DMS153 (cell line): ENCODE measurements around the gene PPP1R12B.
"Not testable (repeated sequence)": the region's sequence is repeated elsewhere in the genome, so short reads cannot be mapped to it uniquely, and the experiment has no call there.

Experiments
- DNase-seq: peaks from one replicate; lab custom pipeline; 2025; lab: John Stamatoyannopoulos, UW

Gene PPP1R12B

GRCh38 chr1:202613571-202613970, 265.1 kb downstream of the PPP1R12B start:
- no peak for DNase-seq

- not testable (repeated sequence) for DNase-seq
Observed at GRCh38 chr1:202614363-202615207, 266.1 kb downstream of the PPP1R12B start.

- DNase-seq: not testable (repeated sequence)
Observed at GRCh38 chr1:202615208-202615500, 266.7 kb downstream of the PPP1R12B start.

- no peak for DNase-seq
Observed at GRCh38 chr1:202615501-202616354, 267.2 kb downstream of the PPP1R12B start.

- no peak for DNase-seq
Observed at GRCh38 chr1:202616355-202616915, 267.9 kb downstream of the PPP1R12B start.

- DNase-seq: not testable (repeated sequence)
Observed at GRCh38 chr1:202619012-202619411, 270.5 kb downstream of the PPP1R12B start.

- DNase-seq: no peak
Observed at GRCh38 chr1:202619505-202619904, 271.0 kb downstream of the PPP1R12B start.

GRCh38 chr1:202620036-202620435, 271.5 kb downstream of the PPP1R12B start:
- not testable (repeated sequence) for DNase-seq

GRCh38 chr1:202621446-202621845, 272.9 kb downstream of the PPP1R12B start:
- no peak for DNase-seq

GRCh38 chr1:202622388-202622787, 273.9 kb downstream of the PPP1R12B start:
- DNase-seq: no peak

GRCh38 chr1:202623075-202623474, 274.6 kb downstream of the PPP1R12B start:
- DNase-seq: no peak

- DNase-seq: not testable (repeated sequence)
Observed at GRCh38 chr1:202623476-202623875, 275.0 kb downstream of the PPP1R12B start.

GRCh38 chr1:202624088-202624780, 275.7 kb downstream of the PPP1R12B start:
- DNase-seq: no peak

- no peak for DNase-seq
Observed at GRCh38 chr1:202624781-202625108, 276.2 kb downstream of the PPP1R12B start.

GRCh38 chr1:202625416-202626360, 277.2 kb downstream of the PPP1R12B start:
- DNase-seq: peak; percentile 45

GRCh38 chr1:202627036-202627435, 278.5 kb downstream of the PPP1R12B start:
- DNase-seq: peak; percentile 98

GRCh38 chr1:202627841-202628565, 279.5 kb downstream of the PPP1R12B start:
- DNase-seq: no peak

- no peak for DNase-seq
Observed at GRCh38 chr1:202628646-202629215, 280.2 kb downstream of the PPP1R12B start.

- DNase-seq: not testable (repeated sequence)
Observed at GRCh38 chr1:202629257-202629811, 280.8 kb downstream of the PPP1R12B start.

- DNase-seq: not testable (repeated sequence)
Observed at GRCh38 chr1:202630096-202630495, 281.6 kb downstream of the PPP1R12B start.
